PC-9 (cell line): ENCODE data around the gene TBCB. TPM values are rescaled to one million over a fixed set of nuclear protein-coding genes. Genes with fewer than 3 reads are reported as not detected.

Source experiments
- BruUV-seq: library from RNA; stranded (reverse); fragments of 400-500 nt; replicated peaks from 2 replicates; lab custom pipeline; 2021; lab: Mats Ljungman, UMichigan
- CTCF ChIA-PET: fragments of 300-600 bp; sonication (Branson Sonifier 250); formaldehyde crosslinking; loops from one replicate; lab custom pipeline; 2022; ENCODE audit warnings: antibody characterized with exemption; lab: Charles Lee
- POLR2A ChIA-PET: fragments of 300-600 bp; sonication (Branson Sonifier 250); formaldehyde crosslinking; loops from one replicate; lab custom pipeline; 2022; ENCODE audit warnings: antibody characterized with exemption; ENCODE audit not compliant: unreplicated experiment; lab: Charles Lee
- DNase-seq, 2 experiments: peaks; one replicate each; pipeline versions ENCODE4 v3.0.0 to v3.0.0-alpha.2; 2015 to 2022; ENCODE audit warnings: mixed read lengths in 1 of 2
- H2AFZ ChIP-seq: fragments of 200-600 bp; sonication (generic); 2 replicates; pipeline ENCODE4 v1.8.1; 2017; ENCODE audit warnings: antibody characterized with exemption
- H3F3A ChIP-seq: fragments of 200-600 bp; sonication (generic); 2 replicates; pipeline ENCODE4 v1.8.1; 2017; ENCODE audit warnings: antibody characterized with exemption, mild to moderate bottlenecking, low read depth; ENCODE audit not compliant: insufficient read depth
- H3K27ac ChIP-seq: fragments of 200-600 bp; sonication (generic); 2 replicates; pipeline ENCODE4 v1.6.1; 2016; ENCODE audit warnings: mixed run types
- H3K27me3 ChIP-seq: fragments of 200-600 bp; sonication (generic); 2 replicates; pipeline ENCODE4 v1.6.1; 2016; ENCODE audit warnings: low read depth, mixed run types; ENCODE audit not compliant: insufficient read depth
- H3K36me3 ChIP-seq: fragments of 200-600 bp; sonication (generic); 2 replicates; pipeline ENCODE4 v1.6.1; 2016; ENCODE audit warnings: low read depth, mixed run types
- H3K4me1 ChIP-seq: fragments of 200-600 bp; sonication (generic); replicated peaks from 2 replicates; pipeline ENCODE4 v1.6.1; 2016; ENCODE audit warnings: mixed run types; ENCODE audit not compliant: insufficient read depth
- H3K4me2 ChIP-seq: fragments of 200-600 bp; sonication (generic); 2 replicates; pipeline ENCODE4 v1.6.1; 2017; ENCODE audit warnings: mixed run types
- H3K4me3 ChIP-seq: fragments of 200-600 bp; sonication (generic); 2 replicates; pipeline ENCODE4 v1.6.1; 2016; ENCODE audit warnings: mixed run types
- H3K79me2 ChIP-seq: fragments of 200-600 bp; sonication (generic); 2 replicates; pipeline ENCODE4 v1.6.1; 2017; ENCODE audit warnings: low read depth, mixed run types
- H3K9me2 ChIP-seq: fragments of 200-600 bp; sonication (generic); 2 replicates; pipeline ENCODE4 v1.8.1; 2017; ENCODE audit warnings: mild to moderate bottlenecking; ENCODE audit not compliant: insufficient read depth
- H3K9me3 ChIP-seq: fragments of 200-600 bp; sonication (generic); 2 replicates; pipeline ENCODE4 v1.8.1; 2016; ENCODE audit warnings: low read depth; ENCODE audit not compliant: insufficient read depth
- H4K20me1 ChIP-seq: fragments of 200-600 bp; sonication (generic); 2 replicates; pipeline ENCODE4 v1.8.1; 2017; ENCODE audit not compliant: insufficient read depth
- CTCF ChIP-seq: fragments of 200-600 bp; sonication (generic); conservative IDR thresholded peaks from 2 replicates; pipeline ENCODE4 v1.6.1; 2017; ENCODE audit warnings: mixed run types, antibody characterized with exemption, mild to moderate bottlenecking, moderate library complexity
- EZH2 ChIP-seq: fragments of 200-600 bp; sonication (generic); IDR thresholded peaks from 2 replicates; pipeline ENCODE4 v1.8.0; 2017; ENCODE audit warnings: antibody characterized with exemption, low read depth
- intact Hi-C: fragments of 100-400 bp; cut with micrococcal nuclease; formaldehyde crosslinking; loops from one replicate; pipeline ENCODE4 v1.10.0; 2022; ENCODE audit not compliant: unreplicated experiment
- total RNA-seq: library from RNA; stranded (reverse); gene quantifications from 2 replicates; pipeline ENCODE4 v1.2.3, GENCODE V29; 2021

Gene TBCB
- total RNA-seq, 1 experiment from 2014 or later, result 126 TPM

- Histone ChIP-seq H3K79me2 (no peaks in the 10 kb centered on the region), H3K27me3 (no peaks in the 10 kb centered on the region), H3F3A (no peaks in the 10 kb centered on the region), H4K20me1 (no peaks in the 10 kb centered on the region), H3K4me3 (no peak overlapping the region), H3K4me1 (no peaks in the 10 kb centered on the region), H3K9me3 (no peaks in the 10 kb centered on the region), H3K9me2 (no peaks in the 10 kb centered on the region), H3K4me2 (no peak overlapping the region), H2AFZ (no peak overlapping the region), H3K27ac (no peak overlapping the region), H3K36me3 (no peaks in the 10 kb centered on the region)
- TF ChIP-seq EZH2, result no peak
- TF ChIP-seq CTCF, result no peak
- ChIA-PET POLR2A (interaction anchor here (0.6 kb wide), 1 partner anchor 12 kb away, joined by 5 read pairs; no protein-coding TSS in a partner anchor), CTCF (no interaction called here)
- intact Hi-C loops, result no loop called here
- no TSS peak for BruUV-seq
- DNase-seq, result no peak
Measured at GRCh38 chr19:36093687-36094086, 21.6 kb upstream of the TBCB start.

DNA sequence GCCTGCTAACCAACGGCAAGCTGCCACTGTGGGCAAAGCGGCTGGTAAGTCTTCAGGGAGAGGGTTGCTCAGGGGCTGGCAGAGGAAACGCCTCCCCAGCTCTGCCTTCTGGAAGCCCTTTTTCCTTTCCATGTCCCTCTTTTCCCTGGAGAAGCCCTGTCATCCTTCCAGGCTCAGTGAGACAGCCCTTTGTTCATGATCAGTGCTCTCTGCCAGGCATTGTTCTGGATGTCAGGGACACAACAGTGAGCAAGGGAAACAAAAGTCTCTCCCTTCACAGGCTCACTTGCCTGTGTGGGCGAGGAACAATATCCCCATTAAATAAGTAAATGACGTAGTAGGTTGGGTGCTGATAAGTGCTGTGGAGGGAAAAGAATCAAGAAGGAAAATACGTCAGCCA lies 18.2 kb upstream of the TBCB start:
- intact Hi-C loops, result no loop called here
- no peak overlapping the region for H3K4me3 ChIP-seq
- H3K27ac ChIP-seq, result no peak overlapping the region
- no peaks in the 10 kb centered on the region for H4K20me1 ChIP-seq
- TF ChIP-seq CTCF (no peak), EZH2 (no peak)
- no peaks in the 10 kb centered on the region for H3K9me2 ChIP-seq
- H3K36me3 ChIP-seq, result no peaks in the 10 kb centered on the region
- no peaks in the 10 kb centered on the region for H3K9me3 ChIP-seq
- no peak overlapping the region for H2AFZ ChIP-seq
- CTCF ChIA-PET, result no interaction called here
- no peaks in the 10 kb centered on the region for H3K4me1 ChIP-seq
- POLR2A ChIA-PET, result no interaction called here
- no peak for DNase-seq
- no peak overlapping the region for H3K4me2 ChIP-seq
- H3F3A ChIP-seq, result no peaks in the 10 kb centered on the region
- no peaks in the 10 kb centered on the region for H3K27me3 ChIP-seq
- no peaks in the 10 kb centered on the region for H3K79me2 ChIP-seq
- no TSS peak for BruUV-seq

- no peak for DNase-seq
- TF ChIP-seq CTCF (no peak), EZH2 (no peak)
- ChIA-PET POLR2A (no interaction called here), CTCF (no interaction called here)
- no peaks in the 10 kb centered on the region for H3K36me3 ChIP-seq
- intact Hi-C loops, result no loop called here
- no peak overlapping the region for H3K4me3 ChIP-seq
- no peaks in the 10 kb centered on the region for H4K20me1 ChIP-seq
- no peak overlapping the region for H3K4me2 ChIP-seq
- H3K27me3 ChIP-seq, result no peaks in the 10 kb centered on the region
- H3K9me2 ChIP-seq, result no peaks in the 10 kb centered on the region
- peaks cover 6% of the 10 kb centered on the region for H3K4me1 ChIP-seq
- no peak overlapping the region for H3K27ac ChIP-seq
- no peaks in the 10 kb centered on the region for H3K79me2 ChIP-seq
- no peaks in the 10 kb centered on the region for H3K9me3 ChIP-seq
- no peak overlapping the region for H2AFZ ChIP-seq
- no peaks in the 10 kb centered on the region for H3F3A ChIP-seq
- BruUV-seq, result no TSS peak
Measured at GRCh38 chr19:36099166-36099785, 16.0 kb upstream of the TBCB start.
